Kidney (tissue), 14 donors: ENCODE measurements around the gene HMGA1. TPM values are rescaled to one million over a fixed set of nuclear protein-coding genes. Genes with fewer than 3 reads are reported as not detected.
A peak's percentile ranks its signal among the peaks of the same experiment; 100 is the strongest.

Source experiments
- DNase-seq, 5 donors: peaks; one replicate each; pipeline ENCODE4 v3.0.0-alpha.2; 2013 to 2020
- FAIRE-seq: peaks from 2 replicates; lab custom pipeline; 2012; peaks lifted over from hg19 to GRCh38; lab: Jason Lieb, UNC
- H3K27ac ChIP-seq, 2 donors: one replicate each; pipeline ENCODE4 v1.7.0; 2013; ENCODE audit warnings: low read depth in 2 of 2, low read length in 2 of 2, inconsistent platforms in 1 of 2
- H3K27me3 ChIP-seq: one replicate; pipeline ENCODE4 v1.7.1; 2013; ENCODE audit warnings: low read length, inconsistent platforms; ENCODE audit not compliant: control insufficient read depth, insufficient read depth
- H3K36me3 ChIP-seq, 3 donors: one replicate each; pipeline versions ENCODE4 v1.7.0 to v1.7.1; 2013; ENCODE audit warnings: low read length in 3 of 3, control low read depth in 1 of 3, inconsistent platforms in 1 of 3; ENCODE audit not compliant: insufficient read depth in 3 of 3, control insufficient read depth in 2 of 3
- H3K4me1 ChIP-seq, 3 donors: one replicate each; pipeline versions ENCODE4 v1.7.0 to v1.7.1; 2013; ENCODE audit warnings: low read length in 3 of 3, inconsistent platforms in 1 of 3, low read depth in 1 of 3; ENCODE audit not compliant: control insufficient read depth in 2 of 3, insufficient read depth in 2 of 3
- H3K4me3 ChIP-seq, 3 donors: one replicate each; pipeline versions ENCODE4 v1.7.0 to v1.8.1; 2013; ENCODE audit warnings: low read length in 3 of 3, control low read depth in 1 of 3, inconsistent platforms in 1 of 3
- H3K9ac ChIP-seq, 3 donors: one replicate each; pipeline versions ENCODE4 v1.7.0 to v1.7.1; 2013; ENCODE audit warnings: low read length in 3 of 3, control low read depth in 1 of 3, inconsistent platforms in 1 of 3
- H3K9me3 ChIP-seq, 3 donors: one replicate each; pipeline versions ENCODE4 v1.7.0 to v1.7.1; 2013; ENCODE audit warnings: low read length in 3 of 3, control low read depth in 1 of 3, inconsistent platforms in 1 of 3; ENCODE audit not compliant: control insufficient read depth in 2 of 3, insufficient read depth in 1 of 3
- CTCF ChIP-seq: IDR thresholded peaks from 3 replicates; pipeline ENCODE4 v1.5.1; 2012; ENCODE audit warnings: mild to moderate bottlenecking, moderate library complexity, borderline replicate concordance; ENCODE audit not compliant: insufficient read depth; ENCODE audit errors: extremely low read depth
- intact Hi-C: fragments of 100-400 bp; cut with DNase I; formaldehyde crosslinking; loops from one replicate; pipeline ENCODE4 v1.11.1; 2022
- polyA plus RNA-seq: library from polyadenylated mRNA; stranded (reverse); fragments of 350-450 nt; fragmentation: Illumina TruSeq; extraction: RNeasy Lipid Tissue Mini Kit (QIAGEN cat#74804); gene quantifications from one replicate; pipeline ENCODE4 v1.2.3, GENCODE V29; 2014; ENCODE audit warnings: low read depth, low replicate concordance; ENCODE audit not compliant: insufficient read depth
- total RNA-seq: library from RNA; stranded (reverse); fragmentation: NEBNext Ultra II Directional; extraction: Animal tissue kit (Norgen Biotek cat#: 25700); gene quantifications from one replicate; pipeline ENCODE4 v1.2.1, GENCODE V29; 2021
- donor health status: control.
- donor health status: control.
- donor health status: control.
- donor health status: control.
- donor health status: control.
- donor health status: DM: yes; HTN: yes; CAD: no.
- donor health status: Normal renal cell carcinoma (clear cell type).

Gene HMGA1
- total and polyA plus RNA-seq, 2 donors from 2014 or later, result 27.1 to 46.5 TPM

GRCh38 chr6:34236131-34236442 lies 586 bp upstream of the HMGA1 start:
- peak overlapping the region in 1 of 3 donors; percentile 78 for H3K9ac ChIP-seq
- no peaks in the 10 kb centered on the region for H3K27me3 ChIP-seq
- DNase-seq (peak in 3 of 5 donors; percentile 50 to 66 (median 59)), FAIRE-seq (no peak)
- no peaks in the 10 kb centered on the region for H3K9me3 ChIP-seq
- peaks cover 0 to 7% (median 0%) of the 10 kb centered on the region in 3 donors for H3K4me1 ChIP-seq
- intact Hi-C loops, result no loop called here
- H3K27ac ChIP-seq, result peak overlapping the region; percentile 91 to 93
- H3K36me3 ChIP-seq, result no peaks in the 10 kb centered on the region
- TF ChIP-seq CTCF, result no peak
- H3K4me3 ChIP-seq, result peak overlapping the region; percentile 26 to 57 (median 47)

- no peak for TF ChIP-seq CTCF
- DNase-seq (peak in 2 of 5 donors; percentile 20 to 54), FAIRE-seq (no peak)
- Histone ChIP-seq H3K27ac (no peak overlapping the region), H3K36me3 (no peaks in the 10 kb centered on the region), H3K4me1 (peaks cover 0 to 7% (median 0%) of the 10 kb centered on the region in 3 donors), H3K4me3 (peak overlapping the region in 1 of 3 donors; percentile 61), H3K27me3 (no peaks in the 10 kb centered on the region), H3K9ac (peak overlapping the region in 2 of 3 donors; percentile 65 to 69), H3K9me3 (no peaks in the 10 kb centered on the region)
- intact Hi-C loops, result no loop called here
These were observed 646 bp downstream of the HMGA1 start for GRCh38 chr6:34237316-34237721.

GRCh38 chr6:34237722-34238584 lies 1.3 kb downstream of the HMGA1 start:
- Histone ChIP-seq H3K27ac (no peak overlapping the region), H3K9me3 (no peaks in the 10 kb centered on the region), H3K27me3 (no peaks in the 10 kb centered on the region), H3K4me1 (peaks cover 0 to 7% (median 0%) of the 10 kb centered on the region in 3 donors), H3K36me3 (no peaks in the 10 kb centered on the region), H3K4me3 (peak overlapping the region; percentile 11 to 61 (median 39)), H3K9ac (peak overlapping the region in 2 of 3 donors; percentile 65 to 69)
- no peak for TF ChIP-seq CTCF
- intact Hi-C loops, result no loop called here
- DNase-seq (peak; percentile 54 to 81 (median 69)), FAIRE-seq (no peak)
